ENCODE results near the gene PTPRG. TPM values are rescaled to one million over a fixed set of nuclear protein-coding genes. Genes with fewer than 3 reads are reported as not detected.

The PTPRG gene
- total RNA-seq, 1 experiment from 2014 or later: 69.3 TPM

DNA sequence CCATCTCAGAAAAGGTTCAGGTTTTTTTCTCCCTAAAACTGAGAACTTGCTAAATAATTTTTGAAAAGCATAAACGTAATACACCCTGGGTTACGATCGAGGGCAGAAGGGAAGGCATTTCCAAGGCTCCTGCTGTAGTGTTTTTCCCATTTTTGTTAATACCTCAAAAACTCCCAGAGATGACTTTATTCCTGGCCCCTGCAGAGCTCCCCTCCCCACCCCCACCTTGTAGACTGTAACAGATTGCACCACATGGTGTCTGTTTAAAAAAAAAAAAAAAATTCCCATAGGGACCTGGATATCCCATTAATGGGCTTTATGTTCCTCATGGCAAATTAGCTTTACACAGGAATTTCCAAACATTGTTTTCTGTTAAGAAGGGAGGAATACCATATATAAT is 773.8 kb downstream of the PTPRG start:
- no peak overlapping the region for H2BK20ac ChIP-seq (ENCODE audit: low read depth, low read length, poor library complexity, severe bottlenecking)
- H3K4me3 Mint-ChIP-seq: no peak overlapping the region; a peak in 1 of 5 replicates

More for the DNA sequence above, 773.8 kb downstream of the PTPRG start:
- Mint-ChIP-seq H3K27me3 (ENCODE audit: low read depth) (peaks cover 2% of the 10 kb centered on the region; the same call in 1 of the 2 replicates), H3K4me1 (peaks cover 8 to 17% of the 10 kb centered on the region in 2 experiments), H3K9me3 (no peaks in the 10 kb centered on the region), H3K27ac (no peak overlapping the region), H3K36me3 (ENCODE audit: insufficient read depth in 1 of 3, low read depth in 3 of 3) (no peaks in the 10 kb centered on the region)
- Histone ChIP-seq H3K79me1 (ENCODE audit: insufficient read depth, low read depth, low read length, poor library complexity, severe bottlenecking) (no peaks in the 10 kb centered on the region), H3K4me2 (ENCODE audit: insufficient read depth, insufficient read length, low read length) (no peak overlapping the region), H3K4me1 (ENCODE audit: insufficient read depth, low read length) (no peaks in the 10 kb centered on the region), H3K4ac (ENCODE audit: low read depth, low read length) (no peak overlapping the region), H4K91ac (ENCODE audit: insufficient read length, low read depth, low read length) (no peak overlapping the region), H3K56ac (ENCODE audit: insufficient read length, low read depth, low read length) (no peak overlapping the region), H4K8ac (replicated peaks; ENCODE audit: insufficient read length, low read depth, low read length) (no peak overlapping the region), H3K9me3 (ENCODE audit: control insufficient read depth, low read depth, low read length) (no peaks in the 10 kb centered on the region), H4K20me1 (ENCODE audit: control insufficient read depth, insufficient read depth, insufficient read length) (no peaks in the 10 kb centered on the region), H3K27me3 (ENCODE audit: insufficient read depth, low read length) (no peaks in the 10 kb centered on the region), H3K23ac (ENCODE audit: insufficient read length, low read depth, low read length) (no peak overlapping the region), H2BK12ac (ENCODE audit: insufficient read length, low read depth, low read length) (no peak overlapping the region), H3T11ph (ENCODE audit: low read length) (no peak overlapping the region), H4K5ac (ENCODE audit: insufficient read length, low read depth, low read length) (no peak overlapping the region), H2BK5ac (ENCODE audit: insufficient read length, low read length) (no peak overlapping the region), H2AFZ (ENCODE audit: low read length) (no peak overlapping the region), H3K79me2 (ENCODE audit: insufficient read depth, low read length) (no peaks in the 10 kb centered on the region), H2BK120ac (ENCODE audit: low read depth, low read length, poor library complexity, severe bottlenecking) (no peak overlapping the region), H2BK15ac (ENCODE audit: low read depth, low read length) (no peak overlapping the region), H3K23me2 (ENCODE audit: insufficient read length, low read depth, low read length, poor library complexity, severe bottlenecking) (no peaks in the 10 kb centered on the region), H3K27ac (ENCODE audit: insufficient read length, low read depth, low read length) (no peak overlapping the region), H2AK5ac (ENCODE audit: insufficient read length, low read length) (no peak overlapping the region), H3K9ac (ENCODE audit: extremely low read depth, insufficient read length, low read length) (no peak overlapping the region), H3K14ac (ENCODE audit: insufficient read depth, low read length) (no peak overlapping the region), H3K18ac (ENCODE audit: insufficient read length, low read depth, low read length) (no peak overlapping the region)
- TF ChIP-seq, protein P1, sequence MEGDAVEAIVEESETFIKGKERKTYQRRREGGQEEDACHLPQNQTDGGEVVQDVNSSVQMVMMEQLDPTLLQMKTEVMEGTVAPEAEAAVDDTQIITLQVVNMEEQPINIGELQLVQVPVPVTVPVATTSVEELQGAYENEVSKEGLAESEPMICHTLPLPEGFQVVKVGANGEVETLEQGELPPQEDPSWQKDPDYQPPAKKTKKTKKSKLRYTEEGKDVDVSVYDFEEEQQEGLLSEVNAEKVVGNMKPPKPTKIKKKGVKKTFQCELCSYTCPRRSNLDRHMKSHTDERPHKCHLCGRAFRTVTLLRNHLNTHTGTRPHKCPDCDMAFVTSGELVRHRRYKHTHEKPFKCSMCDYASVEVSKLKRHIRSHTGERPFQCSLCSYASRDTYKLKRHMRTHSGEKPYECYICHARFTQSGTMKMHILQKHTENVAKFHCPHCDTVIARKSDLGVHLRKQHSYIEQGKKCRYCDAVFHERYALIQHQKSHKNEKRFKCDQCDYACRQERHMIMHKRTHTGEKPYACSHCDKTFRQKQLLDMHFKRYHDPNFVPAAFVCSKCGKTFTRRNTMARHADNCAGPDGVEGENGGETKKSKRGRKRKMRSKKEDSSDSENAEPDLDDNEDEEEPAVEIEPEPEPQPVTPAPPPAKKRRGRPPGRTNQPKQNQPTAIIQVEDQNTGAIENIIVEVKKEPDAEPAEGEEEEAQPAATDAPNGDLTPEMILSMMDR (conservative IDR thresholded peaks at IDR 0.05): no peak
- no peak for DNase-seq
- no CpG with 5 or more reads among the region's 3 CpGs for WGBS (ENCODE audit: extremely low coverage, insufficient read length, low lambda C conversion rate)
